ENCODE measurements around the gene CACNA1I.
"Not testable (repeated sequence)": the region's sequence is repeated elsewhere in the genome, so short reads cannot be mapped to it uniquely, and the experiment has no call there.

Gene CACNA1I

DNA sequence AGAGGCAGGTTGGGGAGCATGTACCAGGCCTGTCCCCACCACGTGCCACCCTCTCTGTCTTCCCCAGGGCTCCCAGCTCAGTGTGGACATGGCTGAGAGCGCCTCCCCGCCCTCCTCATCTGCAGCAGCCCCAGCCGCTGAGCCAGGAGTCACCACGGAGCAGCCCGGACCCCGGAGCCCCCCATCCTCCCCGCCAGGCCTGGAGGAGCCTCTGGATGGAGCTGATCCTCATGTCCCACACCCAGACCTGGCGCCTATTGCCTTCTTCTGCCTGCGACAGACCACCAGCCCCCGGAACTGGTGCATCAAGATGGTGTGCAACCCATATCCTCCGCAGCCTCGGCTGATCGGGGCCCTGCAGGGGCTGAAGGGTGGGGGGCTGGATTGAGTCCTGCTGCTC lies at the start of gene CACNA1I:
CACNA1I (plus strand) TSS at position 89 of the 400 bp plus-strand sequence; CDS start at position 89, 0 bp downstream.
- no peak for DNase-seq (ENCODE audit: low read depth in 2 of 2)

DNA sequence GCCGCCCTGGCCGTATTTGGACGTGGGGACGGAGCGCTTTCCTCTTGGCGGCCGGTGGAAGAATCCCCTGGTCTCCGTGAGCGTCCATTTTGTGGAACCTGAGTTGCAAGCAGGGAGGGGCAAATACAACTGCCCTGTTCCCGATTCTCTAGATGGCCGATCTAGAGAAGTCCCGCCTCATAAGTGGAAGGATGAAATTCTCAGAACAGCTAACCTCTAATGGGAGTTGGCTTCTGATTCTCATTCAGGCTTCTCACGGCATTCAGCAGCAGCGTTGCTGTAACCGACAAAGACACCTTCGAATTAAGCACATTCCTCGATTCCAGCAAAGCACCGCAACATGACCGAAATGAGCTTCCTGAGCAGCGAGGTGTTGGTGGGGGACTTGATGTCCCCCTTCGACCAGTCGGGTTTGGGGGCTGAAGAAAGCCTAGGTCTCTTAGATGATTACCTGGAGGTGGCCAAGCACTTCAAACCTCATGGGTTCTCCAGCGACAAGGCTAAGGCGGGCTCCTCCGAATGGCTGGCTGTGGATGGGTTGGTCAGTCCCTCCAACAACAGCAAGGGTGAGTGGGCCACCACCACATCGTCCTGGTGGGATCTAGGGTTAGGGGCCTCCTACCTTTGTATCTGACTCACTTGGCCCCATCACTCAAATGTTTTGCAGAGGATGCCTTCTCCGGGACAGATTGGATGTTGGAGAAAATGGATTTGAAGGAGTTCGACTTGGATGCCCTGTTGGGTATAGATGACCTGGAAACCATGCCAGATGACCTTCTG lies 49.3 kb upstream of the CACNA1I start:
- not testable (repeated sequence) for DNase-seq (ENCODE audit: low read depth in 2 of 2)

DNA sequence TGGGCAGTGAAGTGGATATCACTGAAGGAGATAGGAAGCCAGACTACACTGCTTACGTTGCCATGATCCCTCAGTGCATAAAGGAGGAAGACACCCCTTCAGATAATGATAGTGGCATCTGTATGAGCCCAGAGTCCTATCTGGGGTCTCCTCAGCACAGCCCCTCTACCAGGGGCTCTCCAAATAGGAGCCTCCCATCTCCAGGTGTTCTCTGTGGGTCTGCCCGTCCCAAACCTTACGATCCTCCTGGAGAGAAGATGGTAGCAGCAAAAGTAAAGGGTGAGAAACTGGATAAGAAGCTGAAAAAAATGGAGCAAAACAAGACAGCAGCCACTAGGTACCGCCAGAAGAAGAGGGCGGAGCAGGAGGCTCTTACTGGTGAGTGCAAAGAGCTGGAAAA lies 48.5 kb upstream of the CACNA1I start:
- not testable (repeated sequence) for DNase-seq (ENCODE audit: low read depth in 2 of 2)

DNA sequence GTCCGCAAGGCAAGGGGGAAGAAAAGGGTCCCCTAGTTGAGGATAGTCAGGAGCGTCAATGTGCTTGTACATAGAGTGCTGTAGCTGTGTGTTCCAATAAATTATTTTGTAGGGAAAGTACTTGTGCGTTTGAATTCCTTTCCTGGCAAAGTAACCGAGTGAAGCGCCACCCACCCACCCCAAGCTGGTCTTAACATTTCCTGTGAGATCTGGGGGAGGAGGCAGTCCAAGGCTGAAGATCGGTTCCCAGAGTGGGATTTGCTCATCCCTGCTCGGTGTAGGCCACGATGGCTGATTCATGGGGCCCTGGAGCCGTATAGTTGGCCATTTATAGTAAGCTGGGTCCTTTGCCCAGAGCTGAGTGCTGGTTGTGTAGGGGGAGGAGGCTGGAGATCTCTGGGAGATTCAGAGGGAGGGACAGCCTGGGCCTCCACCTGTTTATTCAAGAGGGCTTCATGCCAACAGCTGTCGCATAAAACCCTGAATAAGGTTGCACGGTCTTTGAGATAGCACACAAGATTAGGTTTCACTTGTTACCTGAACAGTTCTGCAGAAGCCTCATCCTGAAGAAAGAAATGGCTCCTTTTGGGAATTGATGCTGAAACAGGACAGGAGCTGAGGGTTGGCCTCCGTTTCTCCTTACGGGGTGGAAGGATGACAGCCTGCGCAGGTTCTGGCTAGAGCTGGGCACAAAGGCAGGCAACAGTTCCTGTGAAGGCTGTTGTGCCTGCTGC lies 47.8 kb upstream of the CACNA1I start:
- no peak for DNase-seq (ENCODE audit: low read depth in 2 of 2)

DNA sequence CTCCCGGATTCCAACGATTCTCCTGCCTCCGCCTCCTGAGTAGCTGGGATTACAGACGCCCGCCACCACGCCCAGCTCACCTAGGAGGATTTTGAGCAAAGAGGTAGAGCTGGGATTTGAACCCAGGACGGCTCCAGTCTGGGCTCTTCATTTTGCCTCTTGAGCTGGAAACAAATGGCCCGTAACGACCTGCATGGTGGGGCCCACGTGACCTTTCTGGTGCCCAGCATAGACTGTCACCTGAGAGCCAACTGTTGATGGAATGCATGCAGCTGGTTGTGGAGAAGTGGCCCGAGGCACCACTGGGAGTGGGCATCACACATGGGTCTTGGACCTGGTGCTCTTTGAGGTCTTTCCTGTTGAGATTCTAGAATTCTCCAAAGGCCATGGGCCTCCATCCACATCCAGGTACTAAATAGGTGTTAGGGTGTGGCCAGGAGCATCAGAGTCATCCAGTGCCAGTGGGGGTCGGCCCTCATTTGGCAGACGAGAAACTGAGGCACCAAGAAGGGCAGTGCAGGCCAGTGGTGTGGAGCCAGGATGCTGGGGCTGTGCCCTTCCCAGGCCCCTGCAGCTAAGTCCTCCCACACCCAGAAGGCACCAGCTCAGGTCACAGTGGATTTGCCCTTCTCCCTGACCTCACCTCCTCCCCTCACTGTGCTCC lies 46.3 kb upstream of the CACNA1I start:
- DNase-seq (ENCODE audit: low read depth in 2 of 2), result no peak

DNA sequence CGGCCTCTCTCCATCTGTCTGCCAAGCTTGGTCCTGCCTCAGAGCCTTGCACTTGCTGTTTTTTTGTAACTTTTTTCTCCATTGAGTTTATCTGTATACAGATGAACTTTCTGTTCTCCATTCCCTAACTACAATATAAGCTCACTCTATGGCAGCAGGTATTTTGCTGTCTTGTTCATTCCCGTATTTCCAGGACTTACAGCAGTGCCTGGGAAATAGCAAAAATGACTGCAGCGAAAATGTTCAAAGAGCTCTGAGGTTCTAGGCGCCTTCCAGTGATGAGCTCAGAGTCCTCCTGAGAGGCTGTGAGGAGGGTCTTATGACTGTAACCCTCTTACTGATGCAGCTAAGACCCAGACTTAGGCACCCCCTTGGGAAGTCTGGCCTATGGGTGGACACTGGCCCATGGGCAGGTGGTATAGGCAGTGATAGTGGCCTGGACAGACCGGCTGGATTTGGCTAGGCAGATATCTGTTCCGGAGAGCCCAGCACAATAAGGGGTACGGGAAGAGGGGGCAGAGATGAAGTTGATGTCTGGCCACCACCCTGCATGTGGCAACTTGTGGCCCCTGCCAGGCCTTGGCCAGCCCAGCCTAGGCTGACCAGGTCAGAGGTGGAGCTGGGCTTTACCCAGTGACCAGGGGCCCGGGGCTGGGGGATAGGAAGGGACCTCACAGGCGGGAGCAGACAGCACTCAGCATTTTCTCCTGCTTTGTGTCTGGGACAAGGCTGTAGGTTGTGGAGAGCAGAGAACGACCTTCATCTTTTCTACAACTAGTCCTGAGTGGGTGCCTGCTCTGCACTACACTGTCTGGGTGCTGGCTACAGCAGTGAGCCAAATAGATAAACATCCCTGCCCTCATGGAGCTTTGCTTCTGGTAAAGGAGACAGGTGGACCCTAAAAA lies 45.5 kb upstream of the CACNA1I start:
- DNase-seq (ENCODE audit: low read depth in 2 of 2), result no peak

DNA sequence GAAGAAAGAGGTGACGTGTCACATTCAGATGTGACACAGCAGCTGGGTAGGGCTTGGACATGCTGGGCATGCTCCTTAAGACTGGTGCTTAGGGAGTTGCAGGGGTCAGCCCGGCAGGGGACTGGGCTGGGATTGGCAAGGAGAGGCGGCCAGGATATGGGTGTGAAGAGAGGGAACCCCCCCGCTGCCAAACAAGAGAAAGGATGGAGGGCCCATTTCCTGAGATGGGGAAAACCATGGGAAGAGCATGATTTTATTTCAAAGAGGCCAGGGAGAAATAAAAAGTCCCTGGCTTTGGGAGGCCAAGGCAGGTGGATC lies 44.9 kb upstream of the CACNA1I start:
- DNase-seq (ENCODE audit: low read depth in 2 of 2), result no peak

DNA sequence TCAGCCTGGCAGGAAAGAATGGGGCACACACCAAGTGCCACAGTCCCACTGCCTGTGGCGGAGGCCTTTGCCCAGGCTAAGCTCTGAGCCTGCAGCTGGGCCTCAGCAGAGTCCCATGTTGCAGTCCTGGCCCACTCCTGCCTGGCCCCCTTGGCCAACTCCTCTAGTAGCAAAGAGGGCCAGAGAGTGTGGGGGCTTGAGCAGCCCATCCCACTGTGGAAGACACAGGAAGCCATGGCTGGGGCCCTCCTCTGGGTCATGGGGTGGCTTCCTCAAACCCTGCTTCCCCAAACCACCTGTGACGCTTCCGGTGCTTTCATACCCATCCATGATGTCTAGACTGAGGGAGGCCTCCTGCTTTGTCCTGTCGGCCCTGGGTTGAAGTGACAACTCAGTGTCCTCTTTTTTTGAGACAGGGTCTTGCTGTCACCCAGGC lies 43.8 kb upstream of the CACNA1I start:
- DNase-seq (ENCODE audit: low read depth in 2 of 2), result no peak

DNA sequence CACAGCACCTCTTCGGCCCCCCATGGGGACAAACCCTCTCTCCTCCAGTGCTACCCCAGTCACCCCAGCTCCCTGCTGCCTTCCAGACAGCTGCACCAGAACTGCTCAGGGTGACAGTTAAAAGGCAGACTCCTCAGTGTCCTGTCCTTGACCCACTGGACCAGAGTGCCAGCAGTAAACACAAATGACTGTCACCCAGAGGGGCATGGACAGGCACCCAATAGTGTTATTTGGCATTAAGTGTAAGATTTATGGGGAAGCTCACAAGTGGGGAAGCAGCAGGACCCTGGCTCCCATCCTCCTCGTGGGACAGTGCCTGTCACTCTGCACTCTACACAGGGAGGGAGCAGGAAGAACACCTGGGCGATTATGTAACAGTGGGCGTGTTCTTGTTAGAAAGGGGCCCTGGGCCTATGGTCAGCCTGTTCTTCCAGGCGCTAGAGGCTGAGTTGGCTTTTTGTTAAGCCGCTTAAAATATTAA lies 43.0 kb upstream of the CACNA1I start:
- no peak for DNase-seq (ENCODE audit: low read depth in 2 of 2)

DNA sequence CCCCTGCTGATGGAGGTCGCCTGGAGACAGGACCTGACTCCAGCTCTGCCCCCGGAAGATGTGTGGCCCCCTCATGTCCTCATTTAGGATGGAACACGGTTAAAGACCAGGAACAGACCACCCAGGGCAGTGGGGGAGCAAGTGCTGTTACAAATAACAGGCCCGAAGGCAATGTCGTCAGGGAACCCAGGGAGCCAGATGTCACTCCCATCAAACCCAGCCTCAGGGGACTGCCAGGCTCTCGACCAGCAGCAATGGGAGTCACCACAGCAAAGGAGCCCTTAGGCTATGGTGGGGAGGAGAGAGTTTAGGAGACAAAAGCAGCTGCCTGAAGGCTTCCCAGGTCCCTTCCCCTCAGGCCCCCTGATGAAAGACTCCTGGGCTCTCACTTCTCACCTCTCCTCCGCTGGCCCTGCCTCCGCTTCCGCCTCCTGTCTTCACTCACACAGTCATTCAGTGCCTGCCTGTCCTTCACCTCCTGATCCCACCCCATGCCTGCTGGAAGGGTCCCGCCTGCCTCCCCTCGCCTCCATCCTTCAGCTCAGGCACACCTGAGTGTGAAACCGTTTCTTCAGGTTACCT lies 42.4 kb upstream of the CACNA1I start:
- no peak for DNase-seq (ENCODE audit: low read depth in 2 of 2)

DNA sequence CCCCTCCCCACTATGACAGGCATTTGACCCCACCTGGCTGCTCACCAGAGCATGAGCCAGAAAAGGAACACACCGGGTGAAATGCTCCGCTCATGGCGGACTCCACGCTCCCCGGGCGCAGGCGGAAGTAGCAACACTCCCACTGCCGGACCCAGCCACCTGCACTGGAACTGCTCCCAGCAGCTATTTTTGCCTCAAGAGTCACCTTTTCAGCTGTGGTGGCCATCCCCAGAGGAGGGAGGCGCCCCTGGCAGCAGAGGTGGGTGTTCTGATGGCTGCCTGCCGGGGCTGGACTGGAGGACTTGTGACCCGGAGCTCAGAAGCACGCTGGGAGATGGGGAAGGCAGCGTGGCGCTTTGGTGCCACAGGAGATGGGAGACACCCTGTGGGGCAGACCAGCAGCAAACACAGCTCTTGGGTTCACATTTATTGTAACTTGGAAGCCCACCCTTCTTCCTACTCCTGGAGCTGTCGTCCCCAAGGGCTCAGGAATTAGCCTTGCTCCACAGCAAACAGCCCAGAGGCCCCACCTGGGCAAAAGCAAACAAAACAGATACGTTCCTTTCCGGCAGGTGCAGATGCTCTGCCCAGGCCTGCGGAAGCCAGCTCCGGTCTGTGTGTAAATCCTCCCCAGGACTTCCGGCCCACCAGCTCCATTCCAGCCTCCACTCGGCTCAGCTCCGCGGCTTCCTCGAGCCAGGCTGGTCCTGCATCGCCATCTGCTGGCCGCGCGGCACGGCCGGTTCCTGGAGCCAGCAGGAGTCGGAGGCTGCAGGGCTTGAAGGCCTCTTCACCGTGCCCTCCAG lies 41.7 kb upstream of the CACNA1I start:
- DNase-seq (ENCODE audit: low read depth in 2 of 2), result peak; percentile 83 to 85

DNA sequence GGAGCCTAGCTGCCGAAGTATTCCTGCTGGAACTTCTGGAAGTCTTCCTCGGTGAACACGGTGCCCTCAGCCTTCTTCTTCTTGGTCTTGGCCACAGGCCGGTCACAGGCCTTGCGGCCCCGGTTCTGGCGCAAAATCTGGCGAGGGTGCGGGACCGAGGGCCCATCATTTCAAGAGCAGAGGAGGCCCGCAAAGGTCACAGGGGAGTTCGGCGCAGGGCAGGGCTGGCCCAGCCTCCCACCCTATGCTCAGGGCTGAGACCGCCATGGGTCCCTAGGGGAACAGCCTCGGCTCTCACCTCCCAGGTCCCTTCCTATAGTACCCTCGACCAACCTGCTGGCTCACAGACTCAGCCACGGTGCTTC lies 41.1 kb upstream of the CACNA1I start:
- no peak for DNase-seq (ENCODE audit: low read depth in 2 of 2)

DNA sequence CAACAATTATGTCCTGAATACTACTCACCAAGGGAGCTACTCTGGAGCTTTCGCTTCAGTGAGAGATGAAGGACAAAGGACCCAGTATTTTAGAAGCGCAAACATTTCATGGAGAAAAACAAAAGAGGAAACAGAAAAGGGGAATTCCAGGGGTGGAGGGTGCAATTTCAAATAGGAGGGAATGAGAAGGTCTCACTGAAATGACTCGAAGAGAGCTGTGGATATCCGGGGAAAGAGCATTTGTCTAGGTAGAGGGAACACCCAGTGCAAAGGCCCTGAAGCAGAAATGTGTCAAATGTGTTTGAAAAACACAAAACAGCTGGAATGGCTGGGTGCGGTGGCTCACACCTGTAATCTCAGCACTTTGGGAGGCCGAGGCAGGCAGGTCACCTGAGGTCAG lies 40.4 kb upstream of the CACNA1I start:
- no peak for DNase-seq (ENCODE audit: low read depth in 2 of 2)

DNA sequence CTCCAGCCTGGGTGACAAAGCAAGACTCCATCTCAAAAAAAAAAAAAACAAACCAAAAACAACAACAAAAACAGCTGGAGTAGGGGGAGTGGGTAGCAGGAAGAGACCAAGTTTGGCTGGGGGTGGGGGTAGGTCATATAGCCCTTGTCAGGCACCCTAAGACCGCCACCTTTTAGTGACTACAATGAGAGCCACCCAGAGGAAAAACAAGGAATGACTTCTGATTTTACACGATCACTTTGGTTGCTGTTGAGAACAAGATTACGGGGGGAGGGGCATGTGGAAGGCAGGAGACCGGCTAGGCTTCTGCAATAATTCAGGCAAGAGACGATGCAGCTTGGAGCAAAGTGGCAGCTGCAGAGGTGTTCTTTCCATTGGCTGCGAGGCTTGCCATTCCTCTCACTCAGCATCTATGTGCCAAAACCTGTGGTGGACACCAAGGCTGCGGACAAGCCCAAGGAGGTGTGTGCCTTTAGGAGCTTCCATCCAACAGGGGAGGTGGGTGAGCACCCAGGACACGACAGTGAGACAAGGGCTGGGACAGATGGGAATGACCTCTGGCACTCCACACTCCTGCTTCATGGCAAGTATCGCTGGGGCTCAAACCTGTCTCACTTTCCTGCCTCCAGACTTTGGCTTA lies 39.7 kb upstream of the CACNA1I start:
- no peak for DNase-seq (ENCODE audit: low read depth in 2 of 2)

DNA sequence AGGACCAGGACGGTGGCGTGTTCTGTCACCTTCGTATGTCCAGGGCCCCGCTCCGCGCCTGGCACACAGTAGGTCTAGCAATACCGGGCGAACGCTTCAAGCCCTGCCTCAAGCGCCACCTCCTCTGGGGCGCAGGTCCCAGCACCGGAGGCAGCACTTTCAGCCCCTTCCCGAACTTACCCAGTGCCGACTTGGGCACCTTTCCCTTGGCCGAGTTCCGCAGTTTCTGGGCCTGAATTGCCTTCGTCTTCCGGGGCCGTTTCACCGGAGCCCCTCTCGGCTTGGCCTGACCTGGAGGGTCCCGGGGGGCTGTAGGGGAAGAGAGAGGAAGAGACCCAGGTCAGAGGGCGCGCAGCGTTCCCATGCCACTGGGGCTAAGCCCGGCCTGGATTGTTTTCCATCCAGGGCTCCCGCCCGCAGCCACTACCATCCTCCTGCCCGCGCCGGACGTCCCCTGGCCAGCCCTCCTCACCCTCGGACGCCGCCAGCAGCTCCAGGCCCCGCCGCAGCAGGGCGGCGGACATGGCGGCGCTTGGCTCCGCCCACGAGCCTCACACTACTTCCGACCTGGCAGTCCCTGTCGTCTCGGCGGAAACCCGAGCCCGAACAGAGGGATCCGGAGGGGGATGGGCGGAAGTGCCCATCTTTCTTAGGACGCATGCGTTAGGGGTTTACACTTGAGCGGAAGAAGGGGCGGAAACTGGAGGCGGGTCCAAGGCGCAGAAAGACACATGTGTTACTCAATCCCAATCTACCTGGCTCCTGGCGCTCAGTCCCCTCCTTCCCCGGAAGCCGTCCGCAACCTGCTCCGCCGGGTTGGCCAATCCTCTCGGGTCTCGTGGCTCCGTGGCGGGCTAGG lies 38.1 kb upstream of the CACNA1I start, which contains the start of gene RPS19BP1:
RPS19BP1 (minus strand) TSS at position 534 of the 859 bp plus-strand sequence; CDS start at position 524, 10 bp downstream.
- DNase-seq (ENCODE audit: low read depth in 2 of 2), result peak; percentile 99

DNA sequence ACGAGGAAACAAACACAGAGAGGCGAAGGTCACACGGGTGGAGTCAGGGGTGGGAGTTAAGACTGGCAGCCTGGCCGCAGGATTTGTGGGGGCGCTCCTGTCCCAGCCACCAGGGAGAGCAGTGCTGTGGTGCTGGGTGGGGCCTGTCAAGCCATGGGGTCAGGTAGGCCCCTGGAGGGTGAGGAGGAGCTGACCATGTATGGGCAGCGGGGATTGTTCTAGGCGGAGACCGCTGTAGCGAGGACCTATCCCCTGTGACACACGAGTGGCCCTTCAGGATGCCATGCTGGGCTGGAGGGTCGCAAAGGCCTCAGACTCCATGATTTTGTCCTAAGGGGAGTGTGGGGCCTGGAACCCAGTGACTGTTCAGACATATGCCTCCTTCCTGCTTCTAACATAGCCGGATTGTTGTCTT lies 36.5 kb upstream of the CACNA1I start:
- DNase-seq (ENCODE audit: low read depth in 2 of 2), result no peak

DNA sequence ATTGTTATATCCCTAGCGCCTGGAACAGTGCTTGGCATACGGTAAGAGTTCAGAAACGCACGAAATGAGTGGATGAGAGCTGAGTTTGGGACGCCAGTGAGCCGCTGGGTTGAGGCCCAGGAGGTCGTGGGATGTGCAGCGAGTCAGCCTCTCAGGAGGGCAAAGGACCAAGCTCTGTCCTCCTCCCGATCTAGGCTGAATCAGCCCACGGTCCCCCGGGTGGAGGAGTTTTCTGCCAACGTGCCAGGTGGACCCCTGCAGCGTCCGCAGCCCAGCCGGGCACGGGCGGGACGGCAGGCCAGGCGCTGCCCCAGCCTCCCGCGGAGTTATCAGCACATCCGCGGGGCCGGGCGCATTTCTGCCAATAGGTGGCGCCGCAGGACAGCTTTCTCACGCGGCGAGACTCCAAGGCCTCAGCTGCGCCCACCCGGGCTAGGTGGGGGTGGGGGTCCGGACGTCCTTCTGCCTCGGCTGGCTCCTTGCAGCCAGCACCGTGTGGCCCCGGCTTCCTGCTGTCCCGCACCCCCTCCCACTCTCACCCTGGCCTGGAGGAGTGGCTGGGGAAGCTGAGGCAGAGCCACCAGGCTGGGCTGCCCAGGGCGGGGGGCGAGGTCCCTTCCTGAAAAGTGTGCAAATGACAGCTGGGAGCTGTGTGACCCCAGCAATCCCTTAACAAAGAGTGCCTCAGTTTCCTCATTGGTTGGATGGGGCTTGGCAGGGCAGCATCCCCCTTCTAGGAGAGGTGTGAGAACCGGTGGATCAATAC lies 35.8 kb upstream of the CACNA1I start:
- DNase-seq (ENCODE audit: low read depth in 2 of 2), result peak; percentile 63 to 70

DNA sequence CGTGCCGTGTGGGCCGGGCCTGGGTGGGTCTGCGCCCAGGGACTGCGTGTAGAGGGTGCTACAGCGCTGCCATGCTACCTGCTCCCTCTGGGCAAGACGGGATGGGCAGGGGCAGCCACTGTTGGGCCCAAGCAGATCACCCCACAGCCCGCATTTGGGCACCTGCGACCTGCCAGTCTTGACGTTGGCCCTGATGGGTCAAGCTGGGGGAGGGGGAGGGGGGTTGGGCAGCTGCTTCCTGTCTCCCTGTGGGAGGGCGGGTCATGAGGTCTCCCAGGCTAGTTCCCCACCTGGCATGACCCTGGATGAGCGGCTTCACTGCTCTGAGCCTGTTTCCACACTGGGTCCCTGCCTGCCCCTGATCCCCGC lies 35.2 kb upstream of the CACNA1I start:
- no peak for DNase-seq (ENCODE audit: low read depth in 2 of 2)

Data from stimulated activated CD8-positive, alpha-beta memory T cell treated with anti-CD3 and anti-CD28 coated beads, Interleukin-15, amount 100 ng/mL, for 48 hours (primary cell).